Measurements from ENCODE around the gene TP53. TPM values are rescaled to one million over a fixed set of nuclear protein-coding genes. Genes with fewer than 3 reads are reported as not detected.

TP53 gene
- total RNA-seq, 1 experiment from 2014 or later, result 129 TPM

- BruUV-seq (replicated peaks), result no TSS peak
- ATAC-seq, result no peak
- no peaks in the 10 kb centered on the region for H3K9me3 ChIP-seq (ENCODE audit: control insufficient read depth, insufficient read depth, low read depth, low read length)
- H3K27me3 ChIP-seq (ENCODE audit: control insufficient read depth, insufficient read depth, low read length), result no peaks in the 10 kb centered on the region
- in situ Hi-C loops (cut with HindIII; ENCODE audit: low pct_unique_long_range_greater_than_20kb, low sequenced_read_pairs) (no loop called here), intact Hi-C loops (cut with micrococcal nuclease; ENCODE audit: unreplicated experiment) (no loop called here)
- DNase-seq (ENCODE audit: low read depth, low spot score), result no peak
- CTCF ChIA-PET, result no interaction called here
- H3K4me3 ChIP-seq (ENCODE audit: low read depth in 2 of 2, low read length in 2 of 2), result no peak overlapping the region
- H3K27ac ChIP-seq (ENCODE audit: low read length), result no peak overlapping the region
- POLR2A ChIA-PET, result no interaction called here
- no peaks in the 10 kb centered on the region for H3K4me1 ChIP-seq (ENCODE audit: control insufficient read depth, insufficient read depth, low read length)
- TF ChIP-seq CTCF (IDR thresholded peaks at IDR 0.05), result no peak
- no peaks in the 10 kb centered on the region for H3K36me3 ChIP-seq (ENCODE audit: control insufficient read depth, insufficient read depth, low read length)
These were observed 42.5 kb upstream of the TP53 start for GRCh38 chr17:7729816-7730215.

GRCh38 chr17:7727886-7728285 lies 40.6 kb upstream of the TP53 start:
- Histone ChIP-seq H3K4me3 (ENCODE audit: low read depth in 2 of 2, low read length in 2 of 2) (no peak overlapping the region), H3K4me1 (ENCODE audit: control insufficient read depth, insufficient read depth, low read length) (no peaks in the 10 kb centered on the region), H3K27me3 (ENCODE audit: control insufficient read depth, insufficient read depth, low read length) (no peaks in the 10 kb centered on the region), H3K27ac (ENCODE audit: low read length) (no peak overlapping the region), H3K36me3 (ENCODE audit: control insufficient read depth, insufficient read depth, low read length) (no peaks in the 10 kb centered on the region), H3K9me3 (ENCODE audit: control insufficient read depth, insufficient read depth, low read depth, low read length) (no peaks in the 10 kb centered on the region)
- TF ChIP-seq POLR2AphosphoS5 (IDR thresholded peaks at IDR 0.05; ENCODE audit: low read depth, low read length) (no peak), REST (IDR thresholded peaks at IDR 0.05; ENCODE audit: insufficient read depth in 1 of 2, low read depth in 2 of 2, low read length in 1 of 2) (no peak), SIN3A (IDR thresholded peaks at IDR 0.05; ENCODE audit: borderline replicate concordance, insufficient read depth, low read depth, low read length) (no peak), CTCF (IDR thresholded peaks at IDR 0.05) (no peak), TCF7L2 (IDR thresholded peaks at IDR 0.05; ENCODE audit: low read depth, low read length) (no peak)
- no TSS peak for BruUV-seq (replicated peaks)
- CTCF ChIA-PET, result no interaction called here
- in situ Hi-C loops (cut with HindIII; ENCODE audit: low pct_unique_long_range_greater_than_20kb, low sequenced_read_pairs) (no loop called here), intact Hi-C loops (cut with micrococcal nuclease; ENCODE audit: unreplicated experiment) (no loop called here)
- POLR2A ChIA-PET, result no interaction called here
- DNase-seq (ENCODE audit: low read depth, low spot score) (no peak), ATAC-seq (no peak)

GRCh38 chr17:7721612-7722011 lies 34.3 kb upstream of the TP53 start:
- Histone ChIP-seq H3K4me3 (ENCODE audit: low read depth in 2 of 2, low read length in 2 of 2) (no peak overlapping the region), H3K27ac (ENCODE audit: low read length) (no peak overlapping the region), H3K36me3 (ENCODE audit: control insufficient read depth, insufficient read depth, low read length) (no peaks in the 10 kb centered on the region), H3K27me3 (ENCODE audit: control insufficient read depth, insufficient read depth, low read length) (no peaks in the 10 kb centered on the region), H3K4me1 (ENCODE audit: control insufficient read depth, insufficient read depth, low read length) (peaks cover 1% of the 10 kb centered on the region), H3K9me3 (ENCODE audit: control insufficient read depth, insufficient read depth, low read depth, low read length) (no peaks in the 10 kb centered on the region)
- in situ Hi-C loops (cut with HindIII; ENCODE audit: low pct_unique_long_range_greater_than_20kb, low sequenced_read_pairs) (no loop called here), intact Hi-C loops (cut with micrococcal nuclease; ENCODE audit: unreplicated experiment) (no loop called here)
- ATAC-seq (no peak), DNase-seq (ENCODE audit: low read depth, low spot score) (no peak)
- TF ChIP-seq REST (IDR thresholded peaks at IDR 0.05; ENCODE audit: insufficient read depth in 1 of 2, low read depth in 2 of 2, low read length in 1 of 2) (no peak), TCF7L2 (IDR thresholded peaks at IDR 0.05; ENCODE audit: low read depth, low read length) (no peak), POLR2AphosphoS5 (IDR thresholded peaks at IDR 0.05; ENCODE audit: low read depth, low read length) (no peak), SIN3A (IDR thresholded peaks at IDR 0.05; ENCODE audit: borderline replicate concordance, insufficient read depth, low read depth, low read length) (no peak), CTCF (IDR thresholded peaks at IDR 0.05) (no peak)
- ChIA-PET CTCF (interaction anchor here (0.6 kb wide), 1 partner anchor 383 kb away, joined by 3 read pairs; no protein-coding TSS in a partner anchor), POLR2A (no interaction called here)
- BruUV-seq (replicated peaks), result no TSS peak
